HUES48 (cell line): Measurements from ENCODE around the gene IFNA2.
A peak's percentile ranks its signal among the peaks of the same experiment; 100 is the strongest.
"Not testable (repeated sequence)": the region's sequence is repeated elsewhere in the genome, so short reads cannot be mapped to it uniquely, and the experiment has no call there.

ENCODE experiments used
- H3K27ac ChIP-seq: one replicate; pipeline ENCODE4 v1.7.0; 2013; ENCODE audit warnings: low read depth, low read length, inconsistent platforms
- H3K27me3 ChIP-seq: 2 replicates; pipeline ENCODE4 v1.6.1; 2013; ENCODE audit warnings: mild to moderate bottlenecking, low read length; ENCODE audit not compliant: control insufficient read depth, insufficient read depth
- H3K36me3 ChIP-seq: 2 replicates; pipeline ENCODE4 v1.6.1; 2013; ENCODE audit warnings: low read length; ENCODE audit not compliant: control insufficient read depth, insufficient read depth
- H3K4me1 ChIP-seq: 2 replicates; pipeline ENCODE4 v1.6.1; 2013; ENCODE audit warnings: mild to moderate bottlenecking, low read length; ENCODE audit not compliant: control insufficient read depth, insufficient read depth
- H3K4me3 ChIP-seq: 2 replicates; pipeline ENCODE4 v1.5.1; 2013; ENCODE audit warnings: mild to moderate bottlenecking, low read depth, low read length
- H3K9ac ChIP-seq: 2 replicates; pipeline ENCODE4 v1.6.1; 2013; ENCODE audit warnings: mild to moderate bottlenecking, low read depth, low read length, moderate library complexity
- H3K9me3 ChIP-seq: 2 replicates; pipeline ENCODE4 v1.6.1; 2013; ENCODE audit warnings: low read length; ENCODE audit not compliant: control insufficient read depth, insufficient read depth

Gene IFNA2

GRCh38 chr9:21371467-21371866, 13.7 kb downstream of the IFNA2 start:
- not testable (repeated sequence) for H3K9me3 ChIP-seq, H3K4me3 ChIP-seq, H3K9ac ChIP-seq, H3K4me1 ChIP-seq, H3K27ac ChIP-seq, H3K27me3 ChIP-seq, H3K36me3 ChIP-seq

- H3K4me1 ChIP-seq: no peaks in the 10 kb centered on the region
- H3K9ac ChIP-seq: no peak within 1 kb of the TSS
- no peak within 1 kb of the TSS for H3K4me3 ChIP-seq
- no peaks in the 10 kb centered on the region for H3K27me3 ChIP-seq
- no peaks in the 10 kb centered on the region for H3K9me3 ChIP-seq
- H3K36me3 ChIP-seq: no peaks in the 10 kb centered on the region
- no peak within 1 kb of the TSS for H3K27ac ChIP-seq
Observed at GRCh38 chr9:21367957-21368356, 17.2 kb downstream of the IFNA2 start, which contains the start of gene IFNA13. TSS of gene IFNA13 (minus strand) at chr9:21368057. CDS start at chr9:21368010, 47 bp downstream.

- H3K4me1 ChIP-seq, H3K4me3 ChIP-seq, H3K27ac ChIP-seq, H3K27me3 ChIP-seq, H3K9me3 ChIP-seq, H3K36me3 ChIP-seq, H3K9ac ChIP-seq: not testable (repeated sequence)
Observed at GRCh38 chr9:21367169-21367568, 18.0 kb downstream of the IFNA2 start.

GRCh38 chr9:21362287-21362686, 22.9 kb downstream of the IFNA2 start:
- Histone ChIP-seq H3K9ac (no peak overlapping the region), H3K36me3 (no peaks in the 10 kb centered on the region)

GRCh38 chr9:21357479-21358460, 27.4 kb downstream of the IFNA2 start:
- no peaks in the 10 kb centered on the region for H3K36me3 ChIP-seq
- no peak overlapping the region for H3K27ac ChIP-seq
- no peaks in the 10 kb centered on the region for H3K27me3 ChIP-seq
- no peaks in the 10 kb centered on the region for H3K4me1 ChIP-seq
- H3K4me3 ChIP-seq: no peak overlapping the region
- H3K9me3 ChIP-seq: no peaks in the 10 kb centered on the region
- no peak overlapping the region for H3K9ac ChIP-seq

More at GRCh38 chr9:21362287-21362686, 22.9 kb downstream of the IFNA2 start:
- H3K4me3 ChIP-seq: no peak overlapping the region
- no peaks in the 10 kb centered on the region for H3K4me1 ChIP-seq
- H3K27me3 ChIP-seq: no peaks in the 10 kb centered on the region
- no peak overlapping the region for H3K27ac ChIP-seq
- no peaks in the 10 kb centered on the region for H3K9me3 ChIP-seq

- H3K27me3 ChIP-seq: no peaks in the 10 kb centered on the region
- H3K9ac ChIP-seq: no peak within 1 kb of the TSS
- no peaks in the 10 kb centered on the region for H3K9me3 ChIP-seq
- H3K27ac ChIP-seq: no peak within 1 kb of the TSS
- no peaks in the 10 kb centered on the region; the same call in 1 of the 2 replicates for H3K4me1 ChIP-seq
- no peak within 1 kb of the TSS for H3K4me3 ChIP-seq
- no peaks in the 10 kb centered on the region for H3K36me3 ChIP-seq
Observed at GRCh38 chr9:21350787-21351186, 34.4 kb downstream of the IFNA2 start, which contains the start of gene IFNA6. TSS of gene IFNA6 (minus strand) at chr9:21350887. CDS start at chr9:21350887, 0 bp downstream.

GRCh38 chr9:21348430-21348970, 36.7 kb downstream of the IFNA2 start:
- no peaks in the 10 kb centered on the region for H3K36me3 ChIP-seq
- no peaks in the 10 kb centered on the region for H3K27me3 ChIP-seq
- H3K9me3 ChIP-seq: no peaks in the 10 kb centered on the region
- H3K9ac ChIP-seq: no peak overlapping the region
- H3K27ac ChIP-seq: no peak overlapping the region
- no peaks in the 10 kb centered on the region; the same call in 1 of the 2 replicates for H3K4me1 ChIP-seq
- H3K4me3 ChIP-seq: no peak overlapping the region

GRCh38 chr9:21340735-21341134, 44.5 kb downstream of the IFNA2 start:
- Histone ChIP-seq H3K9me3 (no peaks in the 10 kb centered on the region), H3K36me3 (no peaks in the 10 kb centered on the region), H3K27ac (no peak overlapping the region), H3K27me3 (no peaks in the 10 kb centered on the region), H3K4me3 (no peak overlapping the region), H3K4me1 (peaks cover 3% of the 10 kb centered on the region; the same call in 1 of the 2 replicates), H3K9ac (no peak overlapping the region)

GRCh38 chr9:21336457-21336856, 48.7 kb downstream of the IFNA2 start:
- no peak overlapping the region for H3K27ac ChIP-seq
- H3K27me3 ChIP-seq: no peaks in the 10 kb centered on the region
- no peaks in the 10 kb centered on the region for H3K9me3 ChIP-seq
- H3K9ac ChIP-seq: no peak overlapping the region
- H3K4me1 ChIP-seq: peaks cover 27% of the 10 kb centered on the region
- H3K4me3 ChIP-seq: no peak overlapping the region
- H3K36me3 ChIP-seq: peaks cover 13% of the 10 kb centered on the region; the same call in 1 of the 2 replicates

- peaks cover 17% of the 10 kb centered on the region for H3K36me3 ChIP-seq
- H3K9ac ChIP-seq: peak within 1 kb of the TSS; percentile 97
- peaks cover 27% of the 10 kb centered on the region for H3K4me1 ChIP-seq
- H3K27me3 ChIP-seq: no peaks in the 10 kb centered on the region
- peak within 1 kb of the TSS; percentile 99 for H3K4me3 ChIP-seq
- no peaks in the 10 kb centered on the region for H3K9me3 ChIP-seq
- peak within 1 kb of the TSS; percentile 79 for H3K27ac ChIP-seq
Observed at GRCh38 chr9:21334701-21335632, 50.2 kb downstream of the IFNA2 start, which contains the start of gene KLHL9. TSS of gene KLHL9 (minus strand) at chr9:21335404. CDS start at chr9:21334859, 545 bp downstream.
